GM18526 (cell line): ENCODE data around the gene SHC2.

Source experiments
- POLR2A ChIP-seq: IDR thresholded peaks from 3 replicates; pipeline ENCODE4 v1.6.1; 2011; ENCODE audit not compliant: insufficient read length; ENCODE audit errors: extremely low read depth

Gene SHC2

GRCh38 chr19:400976-401865 lies 59.6 kb downstream of the SHC2 start:
- no peak for TF ChIP-seq POLR2A

- no peak for TF ChIP-seq POLR2A
Observed at GRCh38 chr19:399370-399769, 61.5 kb downstream of the SHC2 start.

- no peak for TF ChIP-seq POLR2A
Observed at GRCh38 chr19:398719-399118, 62.1 kb downstream of the SHC2 start.

GRCh38 chr19:397941-398706 lies 62.7 kb downstream of the SHC2 start:
- no peak for TF ChIP-seq POLR2A

- no peak for TF ChIP-seq POLR2A
Observed at GRCh38 chr19:397321-397720, 63.5 kb downstream of the SHC2 start.

- no peak for TF ChIP-seq POLR2A
Observed at GRCh38 chr19:395467-395866, 65.4 kb downstream of the SHC2 start.

- no peak for TF ChIP-seq POLR2A
Observed at GRCh38 chr19:392375-392970, 68.4 kb downstream of the SHC2 start.

GRCh38 chr19:391726-392374 lies 69.0 kb downstream of the SHC2 start:
- TF ChIP-seq POLR2A: no peak

GRCh38 chr19:391207-391557 lies 69.7 kb downstream of the SHC2 start:
- TF ChIP-seq POLR2A: no peak

GRCh38 chr19:390386-391206 lies 70.2 kb downstream of the SHC2 start:
- TF ChIP-seq POLR2A: no peak

GRCh38 chr19:389935-390289 lies 70.9 kb downstream of the SHC2 start:
- no peak for TF ChIP-seq POLR2A

GRCh38 chr19:389255-389934 lies 71.4 kb downstream of the SHC2 start:
- no peak for TF ChIP-seq POLR2A

- no peak for TF ChIP-seq POLR2A
Observed at GRCh38 chr19:388691-389090, 72.1 kb downstream of the SHC2 start.

- no peak for TF ChIP-seq POLR2A
Observed at GRCh38 chr19:387777-388176, 73.1 kb downstream of the SHC2 start.

GRCh38 chr19:384799-385169 lies 76.0 kb downstream of the SHC2 start:
- TF ChIP-seq POLR2A: no peak
